ENCODE results near the gene FHAD1. TPM values are rescaled to one million over a fixed set of nuclear protein-coding genes. Genes with fewer than 3 reads are reported as not detected.

The FHAD1 gene
- total and polyA plus RNA-seq, 10 of the 15 experiments (the other 5 are each of a cell fraction or from before 2014, with no cell fraction given): 0.09 to 1.0 (median 0.32) TPM; not detected in 2

GRCh38 chr1:15397236-15397635 is 150.2 kb downstream of the FHAD1 start:
- Histone ChIP-seq H4K20me1 (ENCODE audit: control insufficient read depth, insufficient read depth) (no peaks in the 10 kb centered on the region), H3K4me1 (ENCODE audit: control insufficient read depth, insufficient read depth, low read length) (no peaks in the 10 kb centered on the region), H3K9me3 (replicated peaks; ENCODE audit: control insufficient read depth, insufficient read depth, low read length) (no peaks in the 10 kb centered on the region; the same call in 2 of the 3 replicates), H3K79me2 (ENCODE audit: control insufficient read depth, insufficient read depth, low read length) (no peaks in the 10 kb centered on the region), H3K36me3 (ENCODE audit: control insufficient read depth in 2 of 2, insufficient read depth in 2 of 2, low read length in 1 of 2) (no peaks in the 10 kb centered on the region), H2AFZ (ENCODE audit: control insufficient read depth, low read depth, low read length) (no peak overlapping the region; the same call in 1 of the 2 replicates), H3K4me3 (no peak overlapping the region), H3K4me2 (ENCODE audit: control insufficient read depth, insufficient read depth) (no peak overlapping the region), H3K27ac (ENCODE audit: control insufficient read depth, insufficient read depth) (no peak overlapping the region), H3K27me3 (replicated peaks in 1 of 2; ENCODE audit: control insufficient read depth in 2 of 2, insufficient read depth in 2 of 2, low read length in 1 of 2) (no peaks in the 10 kb centered on the region), H3K9ac (ENCODE audit: control insufficient read depth, insufficient read depth, low read length) (no peak overlapping the region)
- SMC1A ChIA-PET (ENCODE audit: uncharacterized antibody, unreplicated experiment): no interaction called here
- RAD21 ChIA-PET (ENCODE audit: unreplicated experiment): interaction anchor here (0.7 kb wide), 1 partner anchor 11 kb away, joined by 3 read pairs; no protein-coding TSS in a partner anchor
- no TSS peak for BruUV-seq (replicated peaks)
- POLR2A ChIA-PET: no interaction called here
- ATAC-seq: no peak
- intact Hi-C loops (cut with micrococcal nuclease; ENCODE audit: unreplicated experiment) (no loop called here), in situ Hi-C loops (cut with MboI) (no loop called here)
- CTCF ChIA-PET: no interaction called here
- DNase-seq (ENCODE audit: low read depth, low spot score): no peak
- FAIRE-seq: no peak
- WGBS (ENCODE audit: insufficient coverage, insufficient replicate concordance, low lambda C conversion rate, missing lambda C conversion rate): 15% methylated on average over 2 of the region's 2 CpGs
- no peak for TF ChIP-seq SREBF2 (IDR thresholded peaks at IDR 0.05; ENCODE audit: low read length)
- no peak for TF ChIP-seq YBX1 (IDR thresholded peaks at IDR 0.05)
- TF ChIP-seq HDGF (IDR thresholded peaks at IDR 0.05): no peak
- no peak for TF ChIP-seq NFYA (IDR thresholded peaks at IDR 0.05; ENCODE audit: borderline replicate concordance, low read depth, low read length)
- no peak for TF ChIP-seq MTA3 (IDR thresholded peaks at IDR 0.05; ENCODE audit: borderline replicate concordance, low read length)
- TF ChIP-seq WRNIP1 (IDR thresholded peaks at IDR 0.05; ENCODE audit: borderline replicate concordance, low read depth, low read length): no peak

- Histone ChIP-seq H3K9ac (ENCODE audit: control insufficient read depth, insufficient read depth, low read length) (no peak overlapping the region), H3K79me2 (ENCODE audit: control insufficient read depth, insufficient read depth, low read length) (no peaks in the 10 kb centered on the region), H3K27me3 (replicated peaks in 1 of 2; ENCODE audit: control insufficient read depth in 2 of 2, insufficient read depth in 2 of 2, low read length in 1 of 2) (no peaks in the 10 kb centered on the region), H3K9me3 (replicated peaks; ENCODE audit: control insufficient read depth, insufficient read depth, low read length) (no peaks in the 10 kb centered on the region; the same call in 2 of the 3 replicates), H3K4me3 (no peak overlapping the region), H4K20me1 (ENCODE audit: control insufficient read depth, insufficient read depth) (no peaks in the 10 kb centered on the region), H3K36me3 (ENCODE audit: control insufficient read depth in 2 of 2, insufficient read depth in 2 of 2, low read length in 1 of 2) (no peaks in the 10 kb centered on the region), H2AFZ (ENCODE audit: control insufficient read depth, low read depth, low read length) (no peak overlapping the region), H3K27ac (ENCODE audit: control insufficient read depth, insufficient read depth) (no peak overlapping the region), H3K4me1 (ENCODE audit: control insufficient read depth, insufficient read depth, low read length) (no peaks in the 10 kb centered on the region), H3K4me2 (ENCODE audit: control insufficient read depth, insufficient read depth) (no peak overlapping the region)
- BruUV-seq (replicated peaks): no TSS peak
- in situ Hi-C loops (cut with MboI): no loop called here
- ChIA-PET SMC1A (ENCODE audit: uncharacterized antibody, unreplicated experiment) (no interaction called here), POLR2A (no interaction called here), RAD21 (ENCODE audit: unreplicated experiment) (no interaction called here), CTCF (interaction anchor here (1.1 to 1.7 kb wide), 3 partner anchors 32 to 79 kb away, joined by 3 to 8 read pairs (median 4); no protein-coding TSS in a partner anchor)
- FAIRE-seq (no peak), DNase-seq (ENCODE audit: low read depth, low spot score) (no peak), ATAC-seq (no peak)
- intact Hi-C loops (cut with micrococcal nuclease; ENCODE audit: unreplicated experiment): no loop called here
- 14% methylated on average over 2 of the region's 2 CpGs for WGBS (ENCODE audit: insufficient coverage, insufficient replicate concordance, low lambda C conversion rate, missing lambda C conversion rate)
- TF ChIP-seq, protein P1, sequence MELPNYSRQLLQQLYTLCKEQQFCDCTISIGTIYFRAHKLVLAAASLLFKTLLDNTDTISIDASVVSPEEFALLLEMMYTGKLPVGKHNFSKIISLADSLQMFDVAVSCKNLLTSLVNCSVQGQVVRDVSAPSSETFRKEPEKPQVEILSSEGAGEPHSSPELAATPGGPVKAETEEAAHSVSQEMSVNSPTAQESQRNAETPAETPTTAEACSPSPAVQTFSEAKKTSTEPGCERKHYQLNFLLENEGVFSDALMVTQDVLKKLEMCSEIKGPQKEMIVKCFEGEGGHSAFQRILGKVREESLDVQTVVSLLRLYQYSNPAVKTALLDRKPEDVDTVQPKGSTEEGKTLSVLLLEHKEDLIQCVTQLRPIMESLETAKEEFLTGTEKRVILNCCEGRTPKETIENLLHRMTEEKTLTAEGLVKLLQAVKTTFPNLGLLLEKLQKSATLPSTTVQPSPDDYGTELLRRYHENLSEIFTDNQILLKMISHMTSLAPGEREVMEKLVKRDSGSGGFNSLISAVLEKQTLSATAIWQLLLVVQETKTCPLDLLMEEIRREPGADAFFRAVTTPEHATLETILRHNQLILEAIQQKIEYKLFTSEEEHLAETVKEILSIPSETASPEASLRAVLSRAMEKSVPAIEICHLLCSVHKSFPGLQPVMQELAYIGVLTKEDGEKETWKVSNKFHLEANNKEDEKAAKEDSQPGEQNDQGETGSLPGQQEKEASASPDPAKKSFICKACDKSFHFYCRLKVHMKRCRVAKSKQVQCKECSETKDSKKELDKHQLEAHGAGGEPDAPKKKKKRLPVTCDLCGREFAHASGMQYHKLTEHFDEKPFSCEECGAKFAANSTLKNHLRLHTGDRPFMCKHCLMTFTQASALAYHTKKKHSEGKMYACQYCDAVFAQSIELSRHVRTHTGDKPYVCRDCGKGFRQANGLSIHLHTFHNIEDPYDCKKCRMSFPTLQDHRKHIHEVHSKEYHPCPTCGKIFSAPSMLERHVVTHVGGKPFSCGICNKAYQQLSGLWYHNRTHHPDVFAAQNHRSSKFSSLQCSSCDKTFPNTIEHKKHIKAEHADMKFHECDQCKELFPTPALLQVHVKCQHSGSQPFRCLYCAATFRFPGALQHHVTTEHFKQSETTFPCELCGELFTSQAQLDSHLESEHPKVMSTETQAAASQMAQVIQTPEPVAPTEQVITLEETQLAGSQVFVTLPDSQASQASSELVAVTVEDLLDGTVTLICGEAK (IDR thresholded peaks at IDR 0.05; ENCODE audit: borderline replicate concordance): no peak
- TF ChIP-seq GABPA (IDR thresholded peaks at IDR 0.05; ENCODE audit: low read depth) (no peak), FOS (IDR thresholded peaks at IDR 0.05; ENCODE audit: borderline replicate concordance, extremely low read depth, insufficient read length) (no peak), MYB (IDR thresholded peaks at IDR 0.05; ENCODE audit: borderline replicate concordance, low read depth, low read length) (no peak), RELB (IDR thresholded peaks at IDR 0.05; ENCODE audit: low read depth) (no peak), CREB1 (IDR thresholded peaks at IDR 0.05; ENCODE audit: low read depth) (no peak), ATF7 (IDR thresholded peaks at IDR 0.05; ENCODE audit: low read depth) (no peak), RB1 (IDR thresholded peaks at IDR 0.05; ENCODE audit: borderline replicate concordance) (no peak), SMARCA5 (IDR thresholded peaks at IDR 0.05) (no peak)
Measured at GRCh38 chr1:15399710-15400109, 152.7 kb downstream of the FHAD1 start.
